GM23338 (cell line): ENCODE measurements around the gene AIF1L. TPM values are rescaled to one million over a fixed set of nuclear protein-coding genes. Genes with fewer than 3 reads are reported as not detected.

Experiments used
- ATAC-seq: fragments of 200-7000 bp; cut with Tn5 transposase; 3 replicates; pipeline ENCODE4 v1.9.1; 2020
- DNase-seq: peaks from one replicate; pipeline ENCODE4 v3.0.0-alpha.2; 2015; ENCODE audit warnings: low spot score
- H2AFZ ChIP-seq: fragments of 200-600 bp; sonication (generic); 2 replicates; pipeline ENCODE4 v1.8.0; 2016; ENCODE audit warnings: antibody characterized with exemption, mild to moderate bottlenecking, moderate library complexity
- H3F3A ChIP-seq: fragments of 200-600 bp; sonication (generic); replicated peaks from 2 replicates; pipeline ENCODE4 v1.8.0; 2017; ENCODE audit warnings: antibody characterized with exemption, mixed run types, low read depth
- H3K27ac ChIP-seq: fragments of 200-600 bp; sonication (generic); 2 replicates; pipeline ENCODE4 v1.6.1; 2016; ENCODE audit warnings: low read depth
- H3K27me3 ChIP-seq: fragments of 200-600 bp; sonication (generic); 2 replicates; pipeline ENCODE4 v1.8.0; 2016; ENCODE audit warnings: mild to moderate bottlenecking, mixed run types, moderate library complexity; ENCODE audit not compliant: insufficient read depth
- H3K36me3 ChIP-seq: fragments of 200-600 bp; sonication (generic); 2 replicates; pipeline ENCODE4 v1.8.0; 2016; ENCODE audit warnings: mild to moderate bottlenecking; ENCODE audit not compliant: insufficient read depth
- H3K4me1 ChIP-seq: fragments of 200-600 bp; sonication (generic); 2 replicates; pipeline ENCODE4 v1.8.0; 2016; ENCODE audit warnings: mild to moderate bottlenecking, moderate library complexity; ENCODE audit not compliant: insufficient read depth
- H3K4me2 ChIP-seq: fragments of 200-600 bp; sonication (generic); 2 replicates; pipeline ENCODE4 v1.7.1; 2017; ENCODE audit warnings: mixed run types
- H3K4me3 ChIP-seq: fragments of 200-600 bp; sonication (generic); 2 replicates; pipeline ENCODE4 v1.6.1; 2016; ENCODE audit warnings: mixed run types
- H3K79me2 ChIP-seq: fragments of 200-600 bp; sonication (generic); replicated peaks from 2 replicates; pipeline ENCODE4 v1.8.0; 2017; ENCODE audit warnings: mild to moderate bottlenecking; ENCODE audit not compliant: insufficient read depth
- H3K9me2 ChIP-seq: fragments of 200-600 bp; sonication (generic); 2 replicates; pipeline ENCODE4 v1.8.0; 2017; ENCODE audit not compliant: insufficient read depth
- H4K20me1 ChIP-seq: fragments of 200-600 bp; sonication (generic); replicated peaks from 2 replicates; pipeline ENCODE4 v1.8.0; 2017; ENCODE audit warnings: mild to moderate bottlenecking; ENCODE audit not compliant: insufficient read depth
- H3K27ac Mint-ChIP-seq: 2 replicates; pipeline ENCODE4 v1.8.0; 2020; ENCODE audit warnings: inconsistent platforms, mild to moderate bottlenecking, moderate library complexity, mixed read lengths
- H3K27me3 Mint-ChIP-seq: 3 replicates; pipeline ENCODE4 v1.8.0; 2022; ENCODE audit warnings: low read depth, mild to moderate bottlenecking, moderate library complexity, mixed read lengths, inconsistent platforms; ENCODE audit not compliant: insufficient read depth, poor library complexity
- H3K36me3 Mint-ChIP-seq: 3 replicates; pipeline ENCODE4 v1.8.0; 2021; ENCODE audit warnings: low read depth, mild to moderate bottlenecking, inconsistent platforms, moderate library complexity, mixed read lengths
- H3K4me1 Mint-ChIP-seq: 3 replicates; pipeline ENCODE4 v1.8.0; 2020; ENCODE audit warnings: mild to moderate bottlenecking, inconsistent platforms, mixed read lengths
- H3K4me3 Mint-ChIP-seq: 3 replicates; pipeline ENCODE4 v1.8.0; 2021; ENCODE audit warnings: moderate library complexity, mild to moderate bottlenecking, inconsistent platforms, mixed read lengths
- H3K9me3 Mint-ChIP-seq: 3 replicates; pipeline ENCODE4 v1.8.0; 2020; ENCODE audit warnings: moderate library complexity, mild to moderate bottlenecking, inconsistent platforms, mixed read lengths
- CREB1 ChIP-seq: fragments of 250-450 bp; sonication (Bioruptor Pico); IDR thresholded peaks from 2 replicates; pipeline ENCODE4 v1.5.0; 2020; ENCODE audit warnings: low read depth, mild to moderate bottlenecking, moderate library complexity
- CTCF ChIP-seq, 2 experiments: fragments of 200-600 bp in 1 of 2; sonication (generic) in 1 of 2; conservative IDR thresholded peaks; 2 replicates each; pipeline versions ENCODE4 v1.5.1 to v1.6.1; 2016 to 2017; ENCODE audit warnings: antibody characterized with exemption in 2 of 2, low read depth in 2 of 2, mild to moderate bottlenecking in 2 of 2, moderate library complexity in 1 of 2
- EZH2 ChIP-seq: fragments of 200-600 bp; sonication (generic); IDR thresholded peaks from one replicate; pipeline ENCODE4 v1.8.0; 2017; ENCODE audit warnings: antibody characterized with exemption, mild to moderate bottlenecking, low read depth; ENCODE audit not compliant: unreplicated experiment
- EZH2phosphoT487 ChIP-seq: fragments of 200-600 bp; sonication (generic); IDR thresholded peaks from one replicate; pipeline ENCODE4 v1.8.1; 2018; ENCODE audit warnings: antibody characterized with exemption; ENCODE audit not compliant: unreplicated experiment
- JUNB ChIP-seq: IDR thresholded peaks from one replicate; pipeline ENCODE4 v1.6.1; 2016; ENCODE audit warnings: antibody characterized with exemption; ENCODE audit not compliant: unreplicated experiment
- NANOG ChIP-seq: IDR thresholded peaks from 2 replicates; pipeline ENCODE4 v1.6.1; 2016; ENCODE audit warnings: antibody characterized with exemption, borderline replicate concordance
- POLR2AphosphoS5 ChIP-seq: IDR thresholded peaks from 2 replicates; pipeline ENCODE4 v1.6.1; 2016; ENCODE audit warnings: antibody characterized with exemption, low read depth
- REST ChIP-seq: IDR thresholded peaks from one replicate; pipeline ENCODE4 v1.6.1; 2018; ENCODE audit warnings: antibody characterized with exemption; ENCODE audit not compliant: unreplicated experiment
- STAT1 ChIP-seq: IDR thresholded peaks from one replicate; pipeline ENCODE4 v1.6.1; 2016; ENCODE audit warnings: antibody characterized with exemption; ENCODE audit not compliant: unreplicated experiment
- ZNF114 ChIP-seq: fragments of 250-450 bp; sonication (Bioruptor Pico); IDR thresholded peaks from 2 replicates; pipeline ENCODE4 v1.5.0; 2020; ENCODE audit warnings: mild to moderate bottlenecking, moderate library complexity
- ZNF331 ChIP-seq: fragments of 250-450 bp; sonication (Bioruptor Pico); IDR thresholded peaks from 2 replicates; pipeline ENCODE4 v1.5.0; 2020; ENCODE audit warnings: low read depth, mild to moderate bottlenecking, moderate library complexity
- polyA plus RNA-seq: library from polyadenylated mRNA; unstranded; fragments of >200 nt; fragmentation: Nextera tagmentation; extraction: Ambion mirVana; gene quantifications from 2 replicates; pipeline ENCODE4 v1.2.1, GENCODE V29; 2016
- total RNA-seq: library from RNA; depleted of rRNA; stranded (reverse); fragments of >200 nt; shearing (Covaris generic); gene quantifications from 2 replicates; pipeline ENCODE4 v1.2.3, GENCODE V29; 2014
- TF ChIP-seq, protein P1 (sequence below): IDR thresholded peaks from 2 replicates; pipeline ENCODE4 v1.6.1; 2016; ENCODE audit warnings: antibody characterized with exemption
- TF ChIP-seq, protein P2 (sequence below): fragments of 250-450 bp; sonication (Bioruptor Pico); IDR thresholded peaks from 2 replicates; pipeline ENCODE4 v1.5.0; 2020; ENCODE audit warnings: mild to moderate bottlenecking, moderate library complexity

The AIF1L gene
- total and polyA plus RNA-seq, 2 experiments from 2014 or later: 76.4 to 87.8 TPM

DNA sequence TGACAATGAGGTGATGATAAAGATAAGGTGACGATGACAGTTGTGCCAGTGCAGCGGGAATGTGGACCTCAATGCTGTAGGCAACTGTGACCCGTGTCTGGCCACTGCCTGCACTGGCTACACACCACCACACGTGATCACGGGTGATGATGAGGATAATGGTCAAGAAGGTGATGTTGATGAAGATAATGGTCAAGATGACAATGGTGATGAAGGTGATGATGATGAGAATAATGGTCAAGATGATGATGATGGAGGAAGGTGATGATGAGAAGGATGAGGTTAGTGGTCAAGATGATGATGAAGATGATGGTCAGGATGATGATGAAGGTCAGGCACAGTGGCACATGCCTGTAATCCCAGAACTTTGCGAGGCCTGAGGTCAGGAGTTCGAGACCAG is 30.7 kb upstream of the AIF1L start:
- Histone ChIP-seq H3K4me3 (no peak overlapping the region), H3K27me3 (no peaks in the 10 kb centered on the region), H2AFZ (no peak overlapping the region), H3K4me1 (no peaks in the 10 kb centered on the region), H3K9me2 (no peaks in the 10 kb centered on the region), H3K36me3 (no peaks in the 10 kb centered on the region), H3F3A (no peaks in the 10 kb centered on the region), H3K27ac (no peak overlapping the region), H4K20me1 (no peaks in the 10 kb centered on the region), H3K79me2 (no peaks in the 10 kb centered on the region), H3K4me2 (no peak overlapping the region)
- ATAC-seq (no peak), DNase-seq (no peak)
- H3K4me1 Mint-ChIP-seq: no peaks in the 10 kb centered on the region; the same call in 2 of the 3 replicates
- peaks cover 5% of the 10 kb centered on the region for H3K27me3 Mint-ChIP-seq
- TF ChIP-seq EZH2phosphoT487 (no peak), JUNB (no peak), CREB1 (CRISPR knock-in tag) (no peak), CTCF (conservative IDR thresholded peaks at IDR 0.05; ENCODE audit: low read depth in 2 of 2) (no peak), ZNF114 (no peak), POLR2AphosphoS5 (no peak), ZNF331 (CRISPR knock-in tag) (no peak), REST (no peak), NANOG (no peak), STAT1 (no peak), EZH2 (no peak)
- TF ChIP-seq, protein P1, sequence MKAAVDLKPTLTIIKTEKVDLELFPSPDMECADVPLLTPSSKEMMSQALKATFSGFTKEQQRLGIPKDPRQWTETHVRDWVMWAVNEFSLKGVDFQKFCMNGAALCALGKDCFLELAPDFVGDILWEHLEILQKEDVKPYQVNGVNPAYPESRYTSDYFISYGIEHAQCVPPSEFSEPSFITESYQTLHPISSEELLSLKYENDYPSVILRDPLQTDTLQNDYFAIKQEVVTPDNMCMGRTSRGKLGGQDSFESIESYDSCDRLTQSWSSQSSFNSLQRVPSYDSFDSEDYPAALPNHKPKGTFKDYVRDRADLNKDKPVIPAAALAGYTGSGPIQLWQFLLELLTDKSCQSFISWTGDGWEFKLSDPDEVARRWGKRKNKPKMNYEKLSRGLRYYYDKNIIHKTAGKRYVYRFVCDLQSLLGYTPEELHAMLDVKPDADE: no peak
- TF ChIP-seq, protein P2, sequence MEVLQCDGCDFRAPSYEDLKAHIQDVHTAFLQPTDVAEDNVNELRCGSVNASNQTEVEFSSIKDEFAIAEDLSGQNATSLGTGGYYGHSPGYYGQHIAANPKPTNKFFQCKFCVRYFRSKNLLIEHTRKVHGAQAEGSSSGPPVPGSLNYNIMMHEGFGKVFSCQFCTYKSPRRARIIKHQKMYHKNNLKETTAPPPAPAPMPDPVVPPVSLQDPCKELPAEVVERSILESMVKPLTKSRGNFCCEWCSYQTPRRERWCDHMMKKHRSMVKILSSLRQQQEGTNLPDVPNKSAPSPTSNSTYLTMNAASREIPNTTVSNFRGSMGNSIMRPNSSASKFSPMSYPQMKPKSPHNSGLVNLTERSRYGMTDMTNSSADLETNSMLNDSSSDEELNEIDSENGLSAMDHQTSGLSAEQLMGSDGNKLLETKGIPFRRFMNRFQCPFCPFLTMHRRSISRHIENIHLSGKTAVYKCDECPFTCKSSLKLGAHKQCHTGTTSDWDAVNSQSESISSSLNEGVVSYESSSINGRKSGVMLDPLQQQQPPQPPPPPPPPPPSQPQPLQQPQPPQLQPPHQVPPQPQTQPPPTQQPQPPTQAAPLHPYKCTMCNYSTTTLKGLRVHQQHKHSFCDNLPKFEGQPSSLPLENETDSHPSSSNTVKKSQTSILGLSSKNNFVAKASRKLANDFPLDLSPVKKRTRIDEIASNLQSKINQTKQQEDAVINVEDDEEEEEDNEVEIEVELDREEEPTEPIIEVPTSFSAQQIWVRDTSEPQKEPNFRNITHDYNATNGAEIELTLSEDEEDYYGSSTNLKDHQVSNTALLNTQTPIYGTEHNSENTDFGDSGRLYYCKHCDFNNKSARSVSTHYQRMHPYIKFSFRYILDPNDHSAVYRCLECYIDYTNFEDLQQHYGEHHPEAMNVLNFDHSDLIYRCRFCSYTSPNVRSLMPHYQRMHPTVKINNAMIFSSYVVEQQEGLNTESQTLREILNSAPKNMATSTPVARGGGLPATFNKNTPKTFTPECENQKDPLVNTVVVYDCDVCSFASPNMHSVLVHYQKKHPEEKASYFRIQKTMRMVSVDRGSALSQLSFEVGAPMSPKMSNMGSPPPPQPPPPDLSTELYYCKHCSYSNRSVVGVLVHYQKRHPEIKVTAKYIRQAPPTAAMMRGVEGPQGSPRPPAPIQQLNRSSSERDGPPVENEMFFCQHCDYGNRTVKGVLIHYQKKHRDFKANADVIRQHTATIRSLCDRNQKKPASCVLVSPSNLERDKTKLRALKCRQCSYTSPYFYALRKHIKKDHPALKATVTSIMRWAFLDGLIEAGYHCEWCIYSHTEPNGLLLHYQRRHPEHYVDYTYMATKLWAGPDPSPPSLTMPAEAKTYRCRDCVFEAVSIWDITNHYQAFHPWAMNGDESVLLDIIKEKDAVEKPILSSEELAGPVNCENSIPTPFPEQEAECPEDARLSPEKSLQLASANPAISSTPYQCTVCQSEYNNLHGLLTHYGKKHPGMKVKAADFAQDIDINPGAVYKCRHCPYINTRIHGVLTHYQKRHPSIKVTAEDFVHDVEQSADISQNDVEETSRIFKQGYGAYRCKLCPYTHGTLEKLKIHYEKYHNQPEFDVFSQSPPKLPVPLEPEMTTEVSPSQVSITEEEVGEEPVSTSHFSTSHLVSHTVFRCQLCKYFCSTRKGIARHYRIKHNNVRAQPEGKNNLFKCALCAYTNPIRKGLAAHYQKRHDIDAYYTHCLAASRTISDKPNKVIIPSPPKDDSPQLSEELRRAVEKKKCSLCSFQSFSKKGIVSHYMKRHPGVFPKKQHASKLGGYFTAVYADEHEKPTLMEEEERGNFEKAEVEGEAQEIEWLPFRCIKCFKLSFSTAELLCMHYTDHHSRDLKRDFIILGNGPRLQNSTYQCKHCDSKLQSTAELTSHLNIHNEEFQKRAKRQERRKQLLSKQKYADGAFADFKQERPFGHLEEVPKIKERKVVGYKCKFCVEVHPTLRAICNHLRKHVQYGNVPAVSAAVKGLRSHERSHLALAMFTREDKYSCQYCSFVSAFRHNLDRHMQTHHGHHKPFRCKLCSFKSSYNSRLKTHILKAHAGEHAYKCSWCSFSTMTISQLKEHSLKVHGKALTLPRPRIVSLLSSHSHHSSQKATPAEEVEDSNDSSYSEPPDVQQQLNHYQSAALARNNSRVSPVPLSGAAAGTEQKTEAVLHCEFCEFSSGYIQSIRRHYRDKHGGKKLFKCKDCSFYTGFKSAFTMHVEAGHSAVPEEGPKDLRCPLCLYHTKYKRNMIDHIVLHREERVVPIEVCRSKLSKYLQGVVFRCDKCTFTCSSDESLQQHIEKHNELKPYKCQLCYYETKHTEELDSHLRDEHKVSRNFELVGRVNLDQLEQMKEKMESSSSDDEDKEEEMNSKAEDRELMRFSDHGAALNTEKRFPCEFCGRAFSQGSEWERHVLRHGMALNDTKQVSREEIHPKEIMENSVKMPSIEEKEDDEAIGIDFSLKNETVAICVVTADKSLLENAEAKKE (CRISPR knock-in tag): no peak
- no peak overlapping the region for H3K27ac Mint-ChIP-seq
- no peak overlapping the region for H3K4me3 Mint-ChIP-seq
- H3K36me3 Mint-ChIP-seq: peaks cover 2% of the 10 kb centered on the region; the same call in 1 of the 3 replicates
- no peaks in the 10 kb centered on the region for H3K9me3 Mint-ChIP-seq
